ENCODE measurements around the gene IFT52.
"Not testable (repeated sequence)": the region's sequence is repeated elsewhere in the genome, so short reads cannot be mapped to it uniquely, and the experiment has no call there.

IFT52 gene

DNA sequence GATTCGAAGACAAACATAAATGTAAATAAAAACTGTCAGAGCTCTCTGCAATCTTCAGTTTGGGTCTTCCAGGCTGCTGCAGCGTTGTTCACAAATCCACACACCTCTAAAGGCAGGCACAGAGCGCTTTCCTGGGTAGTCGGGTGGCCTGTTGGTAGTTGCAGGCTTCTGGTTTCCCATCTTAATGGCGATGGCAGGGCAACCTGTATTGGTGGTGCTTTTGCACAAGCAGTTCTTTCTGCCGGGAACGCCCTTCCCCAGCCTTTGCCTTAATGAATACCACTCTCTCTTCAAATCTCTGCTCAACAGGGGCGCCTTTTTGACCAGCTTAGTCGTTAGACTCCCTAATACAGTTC is 723 bp upstream of the IFT52 start:
- Histone ChIP-seq H3K27ac (peak overlapping the region; percentile 81 to 97 (median 94); a peak in 21 of 22 replicates), H3K27me3 (no peaks in the 10 kb centered on the region), H3K4me2 (peak overlapping the region; percentile 83 to 97 (median 91)), H4K20me1 (peaks cover 0 to 9% (median 0%) of the 10 kb centered on the region in 11 experiments; a peak in 3 of 22 replicates), H3K36me3 (peaks cover 9 to 19% (median 11%) of the 10 kb centered on the region in 11 experiments; a peak in 20 of 22 replicates), H3K9me3 (replicated peaks in 1 of 11) (no peaks in the 10 kb centered on the region), H3K4me1 (peaks cover 17 to 20% (median 19%) of the 10 kb centered on the region in 10 experiments), H3K9ac (peak overlapping the region; percentile 79 to 94 (median 89); a peak in 21 of 22 replicates), H3K4me3 (peak overlapping the region; percentile 81 to 96 (median 91))
- TF ChIP-seq Cebpa-rat (IDR thresholded peaks at IDR 0.05), result no peak

DNA sequence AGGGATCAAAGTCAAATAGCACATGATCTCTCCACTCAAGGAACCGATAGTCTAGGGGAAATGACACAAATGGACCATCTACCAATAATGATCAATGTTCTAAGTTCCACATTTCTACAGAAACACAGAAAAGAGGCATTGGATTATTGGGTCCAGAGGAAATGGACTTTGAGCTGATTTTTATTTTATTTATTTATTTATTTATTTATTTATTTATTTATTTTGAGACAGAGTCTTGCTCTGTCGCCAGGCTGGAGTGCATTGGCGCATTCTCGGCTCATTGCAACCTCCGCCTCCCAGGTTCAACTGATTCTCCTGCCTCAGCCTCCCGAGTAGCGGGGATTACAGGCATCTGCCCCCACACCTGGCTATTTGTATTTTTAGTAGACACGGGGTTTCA is 11.2 kb downstream of the IFT52 start:
- not testable (repeated sequence) for H3K27ac ChIP-seq; H3K4me2 ChIP-seq; H3K4me3 ChIP-seq; H3K9me3 ChIP-seq (replicated peaks in 1 of 11); H3K4me1 ChIP-seq; H3K9ac ChIP-seq; H3K27me3 ChIP-seq
- Histone ChIP-seq H3K36me3 (peaks cover 60 to 96% (median 80%) of the 10 kb centered on the region in 11 experiments), H4K20me1 (peaks cover 0 to 24% (median 0%) of the 10 kb centered on the region in 11 experiments; a peak in 4 of 22 replicates)

DNA sequence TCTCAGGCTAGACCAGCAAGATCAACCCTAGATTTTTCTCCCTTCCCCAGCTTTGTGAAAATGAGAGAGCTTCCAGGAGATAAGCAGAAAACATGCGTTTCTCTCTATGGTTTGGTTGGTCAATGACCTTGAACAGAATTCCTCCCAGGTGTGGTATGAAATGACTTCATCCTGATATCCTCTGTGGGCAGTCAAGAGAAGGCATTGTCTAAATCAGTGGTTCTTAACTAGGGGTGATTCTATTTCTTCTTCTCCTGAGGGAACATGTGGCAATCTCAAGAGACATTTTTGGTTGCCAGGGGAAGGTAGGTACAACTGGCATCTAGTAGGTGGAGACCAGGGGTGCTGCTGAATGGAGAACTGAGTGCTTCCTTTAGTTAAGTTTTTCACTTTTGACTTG is 12.4 kb downstream of the IFT52 start:
- Histone ChIP-seq H3K4me2 (no peak overlapping the region), H3K36me3 (peaks cover 48 to 88% (median 71%) of the 10 kb centered on the region in 11 experiments), H3K9me3 (replicated peaks in 1 of 11) (peaks cover 0 to 6% (median 0%) of the 10 kb centered on the region in 11 experiments; a peak in 2 of 22 replicates), H3K9ac (no peak overlapping the region), H4K20me1 (peaks cover 0 to 24% (median 0%) of the 10 kb centered on the region in 11 experiments; a peak in 4 of 22 replicates), H3K4me1 (no peaks in the 10 kb centered on the region), H3K4me3 (no peak overlapping the region), H3K27me3 (no peaks in the 10 kb centered on the region), H3K27ac (no peak overlapping the region)
- TF ChIP-seq Cebpa-rat (IDR thresholded peaks at IDR 0.05), result no peak

DNA sequence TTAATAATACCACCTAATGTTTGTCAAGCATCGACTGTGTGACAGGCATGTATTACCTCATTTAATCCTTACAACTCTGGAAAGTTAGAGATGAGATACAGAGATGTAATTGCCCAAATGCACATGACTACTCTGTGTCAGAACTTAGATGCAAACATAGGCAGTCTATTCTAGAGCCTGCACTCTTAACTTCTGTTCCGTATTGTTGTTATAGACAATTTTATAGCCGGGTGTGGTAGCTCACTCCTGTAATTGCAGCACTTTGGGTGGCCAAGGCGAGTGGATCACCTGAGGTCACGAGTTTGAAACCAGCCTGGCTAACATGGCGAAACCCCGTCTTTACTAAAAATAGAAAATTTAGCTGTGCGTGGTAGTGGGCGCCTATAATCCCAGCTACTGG is 15.0 kb downstream of the IFT52 start:
- H3K9me3 ChIP-seq (replicated peaks in 1 of 11), result peaks cover 0 to 6% (median 0%) of the 10 kb centered on the region in 11 experiments; a peak in 2 of 22 replicates
- no peak overlapping the region for H3K4me3 ChIP-seq
- H3K9ac ChIP-seq, result no peak overlapping the region
- no peak overlapping the region for H3K4me2 ChIP-seq
- H3K27me3 ChIP-seq, result no peaks in the 10 kb centered on the region
- no peaks in the 10 kb centered on the region for H3K4me1 ChIP-seq
- peaks cover 36 to 77% (median 62%) of the 10 kb centered on the region in 11 experiments for H3K36me3 ChIP-seq
- no peak for TF ChIP-seq Cebpa-rat (IDR thresholded peaks at IDR 0.05)
- peaks cover 0 to 11% (median 0%) of the 10 kb centered on the region in 11 experiments; a peak in 2 of 22 replicates for H4K20me1 ChIP-seq
- no peak overlapping the region for H3K27ac ChIP-seq

DNA sequence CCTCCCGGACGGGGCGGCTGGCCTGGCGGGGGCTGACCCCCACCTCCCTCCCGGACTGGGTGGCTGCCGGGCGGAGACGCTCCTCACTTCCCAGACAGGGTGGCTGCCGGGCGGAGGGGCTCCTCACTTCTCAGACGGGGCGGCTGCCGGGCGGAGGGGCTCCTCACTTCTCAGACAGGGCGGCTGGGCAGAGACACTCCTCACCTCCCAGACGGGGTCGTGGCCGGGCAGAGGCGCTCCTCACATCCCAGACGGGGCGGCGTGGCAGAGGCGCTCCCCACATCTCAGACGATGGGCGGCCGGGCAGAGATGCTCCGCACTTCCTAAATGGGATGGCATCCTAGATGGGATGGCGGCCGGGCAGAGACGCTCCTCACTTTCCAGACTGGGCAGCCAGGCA is 16.5 kb downstream of the IFT52 start:
- H3K9me3 ChIP-seq (replicated peaks in 1 of 11); H3K27me3 ChIP-seq; H3K4me1 ChIP-seq; H3K4me2 ChIP-seq; H3K9ac ChIP-seq; H4K20me1 ChIP-seq; H3K27ac ChIP-seq; H3K4me3 ChIP-seq: not testable (repeated sequence)
- H3K36me3 ChIP-seq, result peaks cover 34 to 74% (median 53%) of the 10 kb centered on the region in 11 experiments

DNA sequence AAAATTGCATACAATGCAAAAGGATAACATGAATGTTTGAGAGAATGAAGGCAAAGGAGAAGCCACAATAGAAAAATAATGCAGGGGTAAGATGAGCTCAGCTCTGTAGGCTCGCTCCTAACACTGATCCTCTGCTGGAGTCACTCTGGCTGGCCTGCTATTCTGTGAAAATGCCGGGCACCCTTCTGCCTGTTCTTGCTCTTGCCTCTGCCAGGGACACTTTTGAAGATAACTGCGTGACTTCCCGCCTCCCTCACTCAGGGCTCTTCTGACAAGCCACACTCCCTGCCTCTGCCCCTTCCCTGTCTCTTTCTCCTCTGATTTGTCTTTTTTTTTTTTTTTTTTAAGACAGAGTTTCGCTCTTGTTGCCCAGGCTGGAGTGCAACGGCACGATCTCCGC is 40.9 kb downstream of the IFT52 start:
- no peak overlapping the region for H3K27ac ChIP-seq
- H3K27me3 ChIP-seq, result no peaks in the 10 kb centered on the region
- no peak overlapping the region for H3K4me3 ChIP-seq
- H3K9ac ChIP-seq, result no peak overlapping the region
- TF ChIP-seq Cebpa-rat (IDR thresholded peaks at IDR 0.05), result no peak
- H3K4me2 ChIP-seq, result no peak overlapping the region
- no peaks in the 10 kb centered on the region for H4K20me1 ChIP-seq
- no peaks in the 10 kb centered on the region for H3K4me1 ChIP-seq
- H3K9me3 ChIP-seq (replicated peaks in 1 of 11), result no peaks in the 10 kb centered on the region
- peaks cover 27 to 92% (median 69%) of the 10 kb centered on the region in 11 experiments for H3K36me3 ChIP-seq

DNA sequence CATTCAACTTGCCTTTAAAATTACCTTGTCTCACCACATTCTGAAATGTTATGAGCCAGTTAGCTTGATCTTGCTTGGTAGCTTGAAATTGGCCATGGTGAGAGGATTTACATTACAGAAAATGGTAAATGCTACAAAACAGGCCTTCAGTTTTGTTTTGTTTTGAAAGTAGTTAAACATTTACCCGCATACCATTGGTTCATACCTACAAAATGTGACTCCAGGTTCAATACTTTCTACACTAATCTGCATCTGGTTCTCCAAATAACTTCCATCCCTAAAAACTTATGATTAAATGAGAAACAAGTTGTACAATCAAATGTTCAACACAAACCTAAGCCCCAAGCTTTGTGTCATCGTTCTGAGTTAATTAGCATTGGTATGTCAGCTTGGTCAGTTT is 45.7 kb downstream of the IFT52 start:
- Histone ChIP-seq H3K4me1 (no peaks in the 10 kb centered on the region), H3K4me2 (no peak overlapping the region), H3K4me3 (no peak overlapping the region), H3K9ac (no peak overlapping the region), H4K20me1 (no peaks in the 10 kb centered on the region), H3K27me3 (no peaks in the 10 kb centered on the region), H3K27ac (no peak overlapping the region), H3K9me3 (replicated peaks in 1 of 11) (no peaks in the 10 kb centered on the region), H3K36me3 (peaks cover 56 to 95% (median 84%) of the 10 kb centered on the region in 11 experiments)
- no peak for TF ChIP-seq Cebpa-rat (IDR thresholded peaks at IDR 0.05)

DNA sequence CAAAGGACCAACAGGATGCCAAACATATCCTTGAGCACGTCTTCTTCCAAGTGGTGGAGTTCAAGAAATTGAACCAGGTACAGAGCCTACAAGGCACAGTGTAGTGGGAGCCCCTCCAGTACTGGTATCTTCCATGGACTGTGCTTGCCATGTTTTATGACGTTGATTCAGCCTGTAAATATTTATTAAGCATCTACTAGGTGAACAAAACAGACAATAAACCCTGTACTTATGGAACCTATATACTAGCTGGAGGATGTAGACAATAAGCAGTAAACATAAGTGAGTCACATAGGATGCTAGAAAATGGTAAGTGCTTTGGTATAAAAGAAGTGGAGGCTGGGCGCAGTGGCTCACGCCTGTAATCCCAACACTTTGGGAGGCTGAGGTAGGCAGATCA is 51.8 kb downstream of the IFT52 start:
- Histone ChIP-seq H3K4me1 (no peaks in the 10 kb centered on the region), H3K36me3 (peaks cover 62 to 74% (median 67%) of the 10 kb centered on the region in 11 experiments), H3K4me3 (no peak overlapping the region), H3K27me3 (no peaks in the 10 kb centered on the region), H3K27ac (no peak overlapping the region), H4K20me1 (no peaks in the 10 kb centered on the region), H3K4me2 (no peak overlapping the region), H3K9ac (no peak overlapping the region), H3K9me3 (replicated peaks in 1 of 11) (no peaks in the 10 kb centered on the region)
- no peak for TF ChIP-seq Cebpa-rat (IDR thresholded peaks at IDR 0.05)

DNA sequence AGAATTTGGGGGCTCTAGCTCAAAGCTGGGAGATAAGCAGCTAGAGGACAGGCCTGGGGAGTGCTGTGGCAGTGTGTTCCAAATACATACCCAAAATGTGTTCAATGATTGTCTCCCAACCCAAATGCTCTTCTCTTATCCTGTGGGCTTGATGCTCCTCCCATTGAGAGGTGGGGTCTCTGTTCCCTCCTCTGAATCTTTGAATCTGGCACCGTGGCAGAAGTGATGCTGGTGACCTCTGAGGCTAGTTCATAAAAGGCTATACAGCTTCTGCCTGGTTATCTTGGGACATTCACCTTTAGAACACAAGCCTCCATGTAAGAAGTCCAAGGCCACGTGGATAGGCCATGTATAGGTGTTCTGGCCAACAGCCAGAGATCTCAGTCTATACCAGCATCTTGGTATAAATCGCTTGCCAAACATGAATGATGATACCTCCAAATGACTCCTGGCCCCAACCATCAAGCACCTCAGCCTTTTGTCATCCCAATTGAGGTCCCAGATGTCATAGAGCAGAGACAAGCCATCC is 60.3 kb downstream of the IFT52 start:
- Histone ChIP-seq H3K36me3 (peaks cover 12 to 27% (median 20%) of the 10 kb centered on the region in 11 experiments), H3K9ac (no peak overlapping the region), H4K20me1 (no peaks in the 10 kb centered on the region), H3K4me3 (no peak overlapping the region), H3K9me3 (replicated peaks in 1 of 11) (no peaks in the 10 kb centered on the region), H3K27me3 (no peaks in the 10 kb centered on the region), H3K27ac (no peak overlapping the region), H3K4me2 (no peak overlapping the region), H3K4me1 (no peaks in the 10 kb centered on the region)
- TF ChIP-seq Cebpa-rat (IDR thresholded peaks at IDR 0.05), result no peak

DNA sequence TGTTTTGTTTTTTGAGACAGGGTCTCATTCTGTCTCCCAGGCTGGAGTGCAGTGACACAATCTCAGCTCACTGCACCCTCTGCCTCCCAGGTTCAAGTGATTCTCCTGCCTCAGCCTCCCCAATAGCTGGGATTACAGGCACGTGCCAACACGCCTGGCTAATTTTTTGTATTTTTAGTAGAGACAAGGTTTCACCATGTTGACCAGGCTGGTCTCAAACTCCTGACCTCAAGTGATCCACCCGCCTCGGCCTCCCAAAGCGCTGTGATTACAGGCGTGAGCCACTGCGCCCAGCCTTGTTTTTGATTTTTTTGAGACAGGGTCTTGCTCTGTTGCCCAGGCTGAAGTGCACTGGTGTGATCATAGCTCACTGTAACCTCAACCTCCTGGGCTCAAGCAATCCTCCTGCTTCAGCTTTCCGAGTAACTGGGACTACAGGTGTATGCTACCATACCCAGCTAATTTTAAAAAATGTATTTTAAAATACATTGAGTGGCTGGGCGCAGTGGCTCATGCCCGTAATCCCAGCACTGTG is 61.0 kb downstream of the IFT52 start:
- H3K9me3 ChIP-seq (replicated peaks in 1 of 11); H3K27ac ChIP-seq; H3K4me3 ChIP-seq; H3K9ac ChIP-seq; H3K4me1 ChIP-seq; H3K27me3 ChIP-seq; H3K4me2 ChIP-seq; H4K20me1 ChIP-seq: not testable (repeated sequence)
- peaks cover 6 to 20% (median 13%) of the 10 kb centered on the region in 11 experiments for H3K36me3 ChIP-seq
